ENCODE results near the gene PGAP2.

Gene PGAP2

GRCh38 chr11:3815845-3816244 is 7.5 kb downstream of the PGAP2 start:
- TF ChIP-seq FOXP2 (optimal IDR thresholded peaks at IDR 0.05; ENCODE audit: borderline replicate concordance, extremely low read depth, extremely low read length, insufficient read depth) (no peak), TAF1 (IDR thresholded peaks at IDR 0.05; ENCODE audit: borderline replicate concordance, insufficient read depth, low read length) (no peak), SIN3A (IDR thresholded peaks at IDR 0.05; ENCODE audit: borderline replicate concordance, insufficient read depth, low read length) (no peak), POLR2AphosphoS5 (IDR thresholded peaks at IDR 0.05; ENCODE audit: low read depth, low read length) (no peak)
- TF ChIP-seq, protein P1, sequence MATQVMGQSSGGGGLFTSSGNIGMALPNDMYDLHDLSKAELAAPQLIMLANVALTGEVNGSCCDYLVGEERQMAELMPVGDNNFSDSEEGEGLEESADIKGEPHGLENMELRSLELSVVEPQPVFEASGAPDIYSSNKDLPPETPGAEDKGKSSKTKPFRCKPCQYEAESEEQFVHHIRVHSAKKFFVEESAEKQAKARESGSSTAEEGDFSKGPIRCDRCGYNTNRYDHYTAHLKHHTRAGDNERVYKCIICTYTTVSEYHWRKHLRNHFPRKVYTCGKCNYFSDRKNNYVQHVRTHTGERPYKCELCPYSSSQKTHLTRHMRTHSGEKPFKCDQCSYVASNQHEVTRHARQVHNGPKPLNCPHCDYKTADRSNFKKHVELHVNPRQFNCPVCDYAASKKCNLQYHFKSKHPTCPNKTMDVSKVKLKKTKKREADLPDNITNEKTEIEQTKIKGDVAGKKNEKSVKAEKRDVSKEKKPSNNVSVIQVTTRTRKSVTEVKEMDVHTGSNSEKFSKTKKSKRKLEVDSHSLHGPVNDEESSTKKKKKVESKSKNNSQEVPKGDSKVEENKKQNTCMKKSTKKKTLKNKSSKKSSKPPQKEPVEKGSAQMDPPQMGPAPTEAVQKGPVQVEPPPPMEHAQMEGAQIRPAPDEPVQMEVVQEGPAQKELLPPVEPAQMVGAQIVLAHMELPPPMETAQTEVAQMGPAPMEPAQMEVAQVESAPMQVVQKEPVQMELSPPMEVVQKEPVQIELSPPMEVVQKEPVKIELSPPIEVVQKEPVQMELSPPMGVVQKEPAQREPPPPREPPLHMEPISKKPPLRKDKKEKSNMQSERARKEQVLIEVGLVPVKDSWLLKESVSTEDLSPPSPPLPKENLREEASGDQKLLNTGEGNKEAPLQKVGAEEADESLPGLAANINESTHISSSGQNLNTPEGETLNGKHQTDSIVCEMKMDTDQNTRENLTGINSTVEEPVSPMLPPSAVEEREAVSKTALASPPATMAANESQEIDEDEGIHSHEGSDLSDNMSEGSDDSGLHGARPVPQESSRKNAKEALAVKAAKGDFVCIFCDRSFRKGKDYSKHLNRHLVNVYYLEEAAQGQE (IDR thresholded peaks at IDR 0.05; ENCODE audit: insufficient read depth in 1 of 2, low read depth in 2 of 2, low read length in 2 of 2): no peak

DNA sequence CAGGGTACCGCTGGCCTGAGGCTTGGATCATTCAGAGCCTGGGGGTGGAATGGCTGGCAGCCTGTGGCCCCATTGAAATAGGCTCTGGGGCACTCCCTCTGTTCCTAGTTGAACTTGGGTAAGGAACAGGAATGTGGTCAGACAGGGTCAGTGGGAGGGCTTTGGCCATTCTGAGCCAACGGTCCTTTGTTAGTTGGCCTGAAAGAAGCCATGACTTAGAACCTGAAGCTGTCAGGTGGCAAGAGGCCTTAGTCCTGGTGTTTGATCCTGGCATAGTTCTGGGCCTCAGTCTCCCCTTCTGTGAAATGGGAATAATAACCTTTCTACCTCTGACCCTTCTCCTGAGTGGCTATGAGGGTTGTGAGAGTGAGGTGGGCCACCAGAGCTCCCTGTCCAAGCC is 8.3 kb downstream of the PGAP2 start:
- no peak for TF ChIP-seq POLR2AphosphoS5 (IDR thresholded peaks at IDR 0.05; ENCODE audit: low read depth, low read length)
- no peak for TF ChIP-seq FOXP2 (optimal IDR thresholded peaks at IDR 0.05; ENCODE audit: borderline replicate concordance, extremely low read depth, extremely low read length, insufficient read depth)
- TF ChIP-seq, protein P1 (IDR thresholded peaks at IDR 0.05; ENCODE audit: insufficient read depth in 1 of 2, low read depth in 2 of 2, low read length in 2 of 2): no peak
- no peak for TF ChIP-seq TAF1 (IDR thresholded peaks at IDR 0.05; ENCODE audit: borderline replicate concordance, insufficient read depth, low read length)
- no peak for TF ChIP-seq SIN3A (IDR thresholded peaks at IDR 0.05; ENCODE audit: borderline replicate concordance, insufficient read depth, low read length)

DNA sequence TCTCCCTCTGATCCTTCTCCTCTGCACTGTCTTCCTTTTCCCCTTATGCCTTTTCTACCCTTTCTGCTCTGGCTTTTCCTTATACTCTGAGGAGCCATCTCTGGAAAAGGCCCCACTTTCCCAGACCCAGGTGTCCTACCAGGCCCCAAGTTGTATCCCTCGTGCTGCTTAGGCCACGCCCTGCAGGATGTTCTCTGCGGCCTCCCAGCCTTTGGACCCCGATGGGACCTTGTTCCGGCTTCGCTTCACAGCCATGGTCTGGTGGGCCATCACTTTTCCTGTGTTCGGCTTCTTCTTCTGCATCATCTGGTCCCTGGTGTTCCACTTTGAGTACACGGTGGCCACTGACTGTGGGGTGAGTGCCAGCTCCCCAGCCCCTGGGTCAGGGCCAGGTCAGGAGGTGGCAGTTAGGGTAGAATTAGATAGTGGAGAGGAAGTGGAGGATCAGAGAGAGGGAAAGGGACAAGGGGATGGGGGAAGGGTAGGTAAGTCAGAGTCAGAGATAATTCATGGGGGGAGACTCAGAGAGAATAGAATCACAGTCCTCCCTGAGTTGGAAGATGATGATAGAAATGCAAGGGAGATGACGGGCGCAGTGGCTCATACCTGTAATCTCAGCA is 8.9 kb downstream of the PGAP2 start:
- no peak for TF ChIP-seq FOXP2 (optimal IDR thresholded peaks at IDR 0.05; ENCODE audit: borderline replicate concordance, extremely low read depth, extremely low read length, insufficient read depth)

- TF ChIP-seq TAF1 (IDR thresholded peaks at IDR 0.05; ENCODE audit: borderline replicate concordance, insufficient read depth, low read length) (no peak), FOXP2 (optimal IDR thresholded peaks at IDR 0.05; ENCODE audit: borderline replicate concordance, extremely low read depth, extremely low read length, insufficient read depth) (no peak), POLR2AphosphoS5 (IDR thresholded peaks at IDR 0.05; ENCODE audit: low read depth, low read length) (no peak), SIN3A (IDR thresholded peaks at IDR 0.05; ENCODE audit: borderline replicate concordance, insufficient read depth, low read length) (no peak)
- TF ChIP-seq, protein P1 (IDR thresholded peaks at IDR 0.05; ENCODE audit: insufficient read depth in 1 of 2, low read depth in 2 of 2, low read length in 2 of 2): no peak
Measured at GRCh38 chr11:3820971-3821370, 12.6 kb downstream of the PGAP2 start.

GRCh38 chr11:3822312-3822711 is 14.0 kb downstream of the PGAP2 start:
- TF ChIP-seq POLR2AphosphoS5 (IDR thresholded peaks at IDR 0.05; ENCODE audit: low read depth, low read length) (no peak), TAF1 (IDR thresholded peaks at IDR 0.05; ENCODE audit: borderline replicate concordance, insufficient read depth, low read length) (no peak), FOXP2 (optimal IDR thresholded peaks at IDR 0.05; ENCODE audit: borderline replicate concordance, extremely low read depth, extremely low read length, insufficient read depth) (no peak)

DNA sequence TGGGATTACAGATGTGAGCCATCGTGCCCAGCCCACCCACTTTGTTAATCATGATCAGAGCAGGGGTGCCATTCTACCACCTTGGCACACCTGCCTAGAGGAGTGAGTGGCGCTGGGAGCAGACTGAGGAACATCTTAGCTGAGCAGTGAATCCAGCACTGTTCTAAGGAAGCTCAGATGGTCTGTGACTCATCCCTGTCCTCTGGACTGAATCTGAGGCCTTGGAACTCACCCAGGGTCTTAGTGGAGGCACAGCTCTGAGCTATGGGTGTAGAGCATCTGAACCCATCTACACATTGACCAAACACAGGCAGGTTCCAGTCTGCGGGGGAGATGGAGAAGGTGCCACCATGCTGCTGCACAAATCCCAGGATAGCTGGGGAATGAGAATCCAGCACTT is 14.9 kb downstream of the PGAP2 start:
- TF ChIP-seq SIN3A (IDR thresholded peaks at IDR 0.05; ENCODE audit: borderline replicate concordance, insufficient read depth, low read length) (no peak), FOXP2 (optimal IDR thresholded peaks at IDR 0.05; ENCODE audit: borderline replicate concordance, extremely low read depth, extremely low read length, insufficient read depth) (no peak), POLR2AphosphoS5 (IDR thresholded peaks at IDR 0.05; ENCODE audit: low read depth, low read length) (no peak), TAF1 (IDR thresholded peaks at IDR 0.05; ENCODE audit: borderline replicate concordance, insufficient read depth, low read length) (no peak)
- TF ChIP-seq, protein P1 (IDR thresholded peaks at IDR 0.05; ENCODE audit: insufficient read depth in 1 of 2, low read depth in 2 of 2, low read length in 2 of 2): no peak

Measured in PFSK-1 (cell line).